NCI-H748 treated with DMSO at 0.1 percent for 48 hours (cell line): ENCODE data around the gene TRHDE.

Source experiments
- DNase-seq: peaks from one replicate; lab custom pipeline; 2025; lab: John Stamatoyannopoulos, UW

The TRHDE gene

DNA sequence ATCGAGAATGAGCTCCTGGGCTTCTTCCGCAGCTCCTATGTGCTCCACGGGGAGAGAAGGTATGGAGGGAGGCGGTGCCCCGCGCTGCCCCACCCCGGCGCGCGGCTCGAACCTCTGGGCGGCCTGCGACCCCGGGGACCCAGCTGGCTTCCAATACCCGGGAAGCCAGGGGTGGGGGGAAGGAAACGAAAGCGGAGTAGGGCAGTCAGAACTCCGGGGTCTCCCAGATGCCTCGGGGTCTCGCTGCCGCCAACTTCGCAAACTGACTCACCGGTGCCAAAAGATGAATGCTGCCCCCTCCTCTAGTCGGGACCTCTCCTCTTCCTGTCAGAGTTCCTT is 1.3 kb downstream of the TRHDE start:
- no peak for DNase-seq

- no peak for DNase-seq
Measured at GRCh38 chr12:72273851-72274351, 1.7 kb downstream of the TRHDE start.

DNA sequence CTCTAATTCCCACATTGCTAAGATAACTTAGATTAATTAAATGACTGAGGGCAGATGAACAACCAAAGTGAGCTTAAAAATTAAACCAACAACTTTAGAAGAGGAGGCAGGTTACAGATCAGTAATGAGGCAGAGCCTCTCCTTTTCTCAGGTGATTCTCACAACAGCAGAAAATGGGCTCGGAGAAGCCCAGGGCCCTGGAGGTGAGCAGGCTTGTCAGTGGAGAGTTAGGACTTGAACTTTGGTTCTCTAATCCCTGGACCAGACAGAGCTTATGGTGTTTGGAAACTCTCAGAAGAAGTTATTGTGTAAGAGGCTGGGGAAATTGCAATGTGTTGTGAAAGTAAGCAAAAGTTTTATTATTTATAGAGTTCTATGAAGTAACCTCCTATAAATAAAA is 2.8 kb downstream of the TRHDE start:
- no peak for DNase-seq

DNA sequence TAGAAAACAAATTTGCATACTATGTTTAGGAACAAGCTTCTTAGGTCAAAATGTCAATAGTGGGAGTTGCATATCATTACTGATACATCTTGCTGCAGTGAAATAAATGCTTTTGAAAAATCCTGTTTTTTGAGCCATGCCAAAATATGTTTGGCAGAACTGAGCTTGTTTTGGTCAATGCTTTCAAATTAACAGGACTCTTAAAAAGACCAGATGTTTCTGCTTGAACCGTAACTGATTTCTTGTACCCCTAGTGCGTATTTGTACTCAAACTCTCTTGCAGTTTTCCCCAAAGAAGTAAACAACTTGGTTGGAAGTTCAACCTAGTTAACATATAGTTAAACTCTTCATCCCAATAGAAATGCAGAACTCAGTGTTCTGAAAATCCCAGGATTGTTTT is 3.4 kb downstream of the TRHDE start:
- DNase-seq, result no peak

GRCh38 chr12:72276181-72276805 is 4.1 kb downstream of the TRHDE start:
- DNase-seq, result no peak

DNA sequence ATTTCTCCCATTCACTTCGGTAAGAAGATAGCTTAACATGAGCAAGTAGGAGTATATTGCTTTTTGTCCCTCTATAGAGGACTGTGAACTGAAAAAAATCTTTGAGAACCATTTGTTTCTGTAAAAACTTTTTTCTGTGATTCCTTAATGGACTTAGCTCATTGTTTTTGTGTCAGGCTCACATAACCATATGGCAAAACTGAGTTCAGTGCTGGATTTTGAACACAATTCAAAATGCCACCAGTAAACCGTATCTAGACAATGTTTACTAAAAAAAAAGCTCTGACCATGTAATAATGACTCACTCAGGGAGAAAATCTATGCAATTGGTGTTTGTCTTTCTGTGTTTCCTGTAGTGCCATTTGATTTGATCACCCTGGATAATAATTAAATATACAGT is 5.2 kb downstream of the TRHDE start:
- DNase-seq, result no peak

- DNase-seq, result no peak
Measured at GRCh38 chr12:72278894-72279293, 6.7 kb downstream of the TRHDE start.

- DNase-seq, result no peak
Measured at GRCh38 chr12:72281126-72281525, 9.0 kb downstream of the TRHDE start.

DNA sequence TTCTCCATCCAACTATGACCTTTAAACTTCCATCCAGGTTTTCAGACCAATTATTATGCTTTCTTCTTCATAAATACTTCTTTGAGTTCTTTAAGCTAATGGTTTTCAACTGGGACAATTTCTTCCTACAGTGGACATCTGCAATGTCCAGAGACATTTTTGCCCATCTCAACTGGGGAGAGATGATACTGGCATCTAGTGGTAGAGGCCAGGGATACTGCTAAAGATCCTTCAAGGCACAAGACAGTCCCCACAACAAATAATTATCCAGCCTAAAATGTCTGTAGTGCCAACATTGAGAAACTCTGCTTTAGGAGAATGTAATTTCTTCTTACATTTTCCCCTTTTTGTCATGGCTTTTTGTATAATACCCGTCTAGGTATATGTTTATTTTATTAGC is 10.6 kb downstream of the TRHDE start:
- DNase-seq, result no peak

- no peak for DNase-seq
Measured at GRCh38 chr12:72285861-72286260, 13.7 kb downstream of the TRHDE start.

DNA sequence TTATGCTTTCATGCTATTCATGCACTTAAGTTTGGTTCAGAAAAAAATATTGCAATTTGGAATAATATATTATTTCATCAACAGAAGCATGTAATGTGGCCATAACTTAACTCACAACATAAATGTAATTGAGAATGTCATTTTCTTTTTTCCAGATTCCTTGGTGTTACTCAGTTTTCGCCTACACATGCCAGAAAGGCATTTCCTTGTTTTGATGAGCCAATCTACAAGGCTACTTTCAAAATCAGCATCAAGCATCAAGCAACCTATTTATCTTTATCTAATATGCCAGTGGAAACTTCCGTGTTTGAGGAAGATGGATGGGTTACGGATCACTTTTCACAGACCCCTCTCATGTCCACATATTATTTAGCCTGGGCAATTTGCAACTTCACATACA is 14.4 kb downstream of the TRHDE start:
- no peak for DNase-seq

GRCh38 chr12:72288436-72288835 is 16.3 kb downstream of the TRHDE start:
- no peak for DNase-seq

- DNase-seq, result no peak
Measured at GRCh38 chr12:72288911-72289310, 16.7 kb downstream of the TRHDE start.

GRCh38 chr12:72289633-72290032 is 17.5 kb downstream of the TRHDE start:
- no peak for DNase-seq

GRCh38 chr12:72291175-72291574 is 19.0 kb downstream of the TRHDE start:
- DNase-seq, result no peak

DNA sequence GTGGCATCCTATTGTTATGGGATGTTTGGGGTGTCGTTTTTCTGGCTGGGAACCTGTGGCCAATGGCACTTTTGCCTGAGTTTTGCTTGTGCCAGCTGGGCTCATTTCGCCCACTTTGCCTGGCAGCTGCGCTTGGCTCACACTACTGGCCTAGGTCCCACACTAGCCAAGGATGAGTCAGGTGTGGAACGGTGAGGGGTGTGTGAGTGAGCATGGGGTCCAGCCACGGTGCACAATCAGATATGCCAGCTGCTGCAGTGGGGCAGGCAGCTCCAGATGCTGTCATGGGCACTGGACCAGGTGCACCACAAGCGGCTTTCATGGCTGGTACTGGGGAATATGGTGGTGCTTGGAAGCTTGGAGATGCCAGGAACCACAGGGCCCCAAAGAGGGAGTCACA is 21.5 kb downstream of the TRHDE start:
- DNase-seq, result no peak

- DNase-seq, result no peak
Measured at GRCh38 chr12:72295101-72295500, 22.9 kb downstream of the TRHDE start.

- no peak for DNase-seq
Measured at GRCh38 chr12:72295744-72296143, 23.6 kb downstream of the TRHDE start.

DNA sequence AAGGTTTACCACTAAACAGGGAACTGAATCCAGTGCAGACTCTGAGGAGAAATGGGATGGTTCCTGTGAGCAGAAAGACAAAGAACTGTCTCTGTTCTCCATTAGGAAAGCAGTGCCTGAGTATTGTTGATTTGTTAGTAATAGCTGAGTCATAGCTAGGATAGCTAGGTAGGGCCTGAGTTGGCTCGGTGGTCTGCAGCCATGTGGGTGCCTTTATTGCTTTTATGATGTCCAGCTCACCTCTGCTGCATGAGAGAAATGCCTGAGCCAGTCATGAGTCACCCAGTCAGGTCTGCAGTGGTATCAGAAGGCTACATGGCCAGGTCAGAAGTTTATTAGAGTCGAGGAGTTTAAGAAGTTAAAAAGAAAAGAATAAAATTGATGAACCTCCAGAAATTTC is 24.2 kb downstream of the TRHDE start:
- DNase-seq, result no peak

DNA sequence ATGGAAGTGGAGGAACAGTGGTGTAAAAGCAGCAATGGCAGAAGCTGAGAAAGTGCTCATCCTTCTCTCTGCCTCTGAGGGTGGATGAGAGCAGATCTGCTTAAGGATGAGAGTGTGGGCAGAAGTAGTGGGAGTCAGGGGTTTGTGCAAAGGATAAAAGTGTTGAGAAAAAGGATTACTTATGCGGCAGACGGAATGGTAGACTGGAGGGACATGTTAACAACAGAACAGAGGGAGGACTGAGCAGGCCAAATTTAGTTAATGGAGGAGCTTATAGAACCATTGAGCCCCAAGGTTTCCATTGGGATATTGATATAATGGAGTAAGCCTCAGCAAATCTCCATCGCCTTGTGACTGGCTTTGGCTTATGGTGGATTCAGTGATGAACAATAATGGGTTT is 25.5 kb downstream of the TRHDE start:
- DNase-seq, result no peak

DNA sequence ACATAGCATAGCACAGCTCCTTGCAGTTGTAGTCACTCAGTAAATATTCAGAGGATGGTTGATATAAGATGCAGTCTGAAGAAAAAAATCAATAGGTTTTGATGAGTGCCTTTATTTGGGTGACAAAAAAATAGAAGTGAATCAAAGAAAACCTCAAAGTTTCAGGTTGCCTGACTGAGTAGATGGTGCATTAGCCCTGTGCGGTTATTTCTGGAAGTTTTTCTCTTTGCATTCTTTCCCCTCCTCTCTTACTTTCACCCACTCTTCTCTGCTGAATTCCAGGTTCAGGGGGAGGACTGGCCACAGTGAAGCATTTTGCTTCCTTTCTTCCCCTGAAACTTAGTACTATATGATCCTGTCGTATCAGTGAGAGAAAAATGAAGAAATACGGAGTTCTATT is 28.6 kb downstream of the TRHDE start:
- no peak for DNase-seq

DNA sequence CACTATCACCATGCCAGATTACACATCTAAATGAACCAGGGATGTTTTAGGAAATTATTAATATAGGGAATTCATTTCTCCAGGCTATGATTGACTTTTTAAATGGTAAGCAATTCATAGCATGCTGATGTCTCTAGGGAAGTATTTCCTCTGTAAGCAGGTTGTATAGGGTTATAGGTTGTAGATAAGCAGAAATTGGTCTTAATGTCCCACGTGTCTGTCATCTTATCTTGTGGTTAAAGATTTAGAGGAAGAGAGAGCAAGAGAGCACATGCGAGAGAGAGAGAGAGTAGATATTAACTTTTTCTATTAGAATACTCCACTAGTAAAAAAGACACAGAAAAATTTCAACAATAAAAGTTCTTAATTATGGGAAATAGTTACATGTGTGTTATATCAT is 32.6 kb downstream of the TRHDE start:
- DNase-seq, result no peak

DNA sequence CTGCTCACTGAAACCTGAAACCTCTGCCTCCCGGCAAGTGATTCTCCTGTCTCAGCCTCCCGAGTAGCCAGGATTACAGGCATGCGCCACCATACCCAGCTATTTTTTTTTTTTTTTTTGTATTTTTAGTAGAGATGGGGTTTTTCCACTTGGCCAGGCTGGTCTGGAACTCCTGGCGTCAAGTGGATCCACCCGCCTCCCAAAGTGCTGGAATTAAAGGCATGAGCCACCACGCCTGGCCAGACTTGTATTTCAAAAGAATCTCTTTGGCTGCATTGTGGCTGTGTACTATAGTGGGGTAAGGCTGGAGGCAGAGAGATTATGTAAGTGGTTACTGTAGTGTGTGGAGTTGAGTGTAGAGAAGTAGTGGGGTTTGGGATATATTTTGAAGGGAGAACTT is 35.1 kb downstream of the TRHDE start:
- DNase-seq, result no peak

GRCh38 chr12:72311946-72312345 is 39.8 kb downstream of the TRHDE start:
- no peak for DNase-seq

- no peak for DNase-seq
Measured at GRCh38 chr12:72313806-72314205, 41.6 kb downstream of the TRHDE start.
